Measurements from ENCODE around the gene ANKRD13B. TPM values are rescaled to one million over a fixed set of nuclear protein-coding genes. Genes with fewer than 3 reads are reported as not detected.
A peak's percentile ranks its signal among the peaks of the same experiment; 100 is the strongest.

ANKRD13B gene
- total RNA-seq, 1 experiment from 2014 or later = 45.5 TPM

- Mint-ChIP-seq H3K4me1 (peaks cover 17% of the 10 kb centered on the region), H3K27ac (peak overlapping the region; percentile 28; the same call in 1 of the 2 replicates), H3K9me3 (no peaks in the 10 kb centered on the region), H3K4me3 (no peak overlapping the region), H3K36me3 (peaks cover 38% of the 10 kb centered on the region), H3K27me3 (ENCODE audit: low read depth) (no peaks in the 10 kb centered on the region)
- ChIA-PET POLR2A (interaction anchor here (2.0 kb wide), 1 partner anchor 11 kb away, joined by 12 read pairs; no protein-coding TSS in a partner anchor), CTCF (interaction anchor here (0.6 to 4.5 kb wide), 15 partner anchors 7 to 312 kb away, joined by 3 to 72 read pairs (median 4); partner anchors contain the start of gene ANKRD13B)
- peak; percentile 86 for DNase-seq (ENCODE audit: low spot score)
- ATAC-seq = peak; percentile 86
- TF ChIP-seq NFYB (CRISPR knock-in tag; conservative IDR thresholded peaks at IDR 0.05; ENCODE audit: low read depth) = no peak
- TF ChIP-seq NR3C1 (CRISPR knock-in tag; conservative IDR thresholded peaks at IDR 0.05; ENCODE audit: low read depth) = no peak
- no peak for TF ChIP-seq ZNF671 (CRISPR knock-in tag; IDR thresholded peaks at IDR 0.05)
- TF ChIP-seq ATF2 (CRISPR knock-in tag; IDR thresholded peaks at IDR 0.05; ENCODE audit: borderline replicate concordance, low read depth) = no peak
- TF ChIP-seq IRF1 (CRISPR knock-in tag; IDR thresholded peaks at IDR 0.05) = no peak
- TF ChIP-seq ZNF512 (CRISPR knock-in tag; IDR thresholded peaks at IDR 0.05; ENCODE audit: borderline replicate concordance) = no peak
- no peak for TF ChIP-seq TEAD4 (CRISPR knock-in tag; IDR thresholded peaks at IDR 0.05)
- no peak for TF ChIP-seq SMAD4 (CRISPR knock-in tag; IDR thresholded peaks at IDR 0.05)
- 0 out of 2 replicates have a peak, but pooled peaks have one; percentile 45 for TF ChIP-seq USF1 (CRISPR knock-in tag; IDR thresholded peaks at IDR 0.05)
- TF ChIP-seq E2F1 (CRISPR knock-in tag; IDR thresholded peaks at IDR 0.05) = no peak
- no peak for TF ChIP-seq ZNF138 (CRISPR knock-in tag; conservative IDR thresholded peaks at IDR 0.05)
- no peak for TF ChIP-seq SOX15 (CRISPR knock-in tag; IDR thresholded peaks at IDR 0.05)
- TF ChIP-seq PREB (CRISPR knock-in tag; IDR thresholded peaks at IDR 0.05; ENCODE audit: borderline replicate concordance) = no peak
- no peak for TF ChIP-seq ZNF317 (CRISPR knock-in tag; IDR thresholded peaks at IDR 0.05; ENCODE audit: borderline replicate concordance, low read depth)
- no peak for TF ChIP-seq FOXK1 (CRISPR knock-in tag; IDR thresholded peaks at IDR 0.05)
- no peak for TF ChIP-seq AFF4 (CRISPR knock-in tag; IDR thresholded peaks at IDR 0.05; ENCODE audit: borderline replicate concordance)
- TF ChIP-seq CBFB (CRISPR knock-in tag; IDR thresholded peaks at IDR 0.05; ENCODE audit: low read depth) = peak; percentile 71; the same call in 1 of the 2 replicates
- no peak for TF ChIP-seq JAZF1 (CRISPR knock-in tag; IDR thresholded peaks at IDR 0.05)
- no peak for TF ChIP-seq ARID4B (CRISPR knock-in tag; IDR thresholded peaks at IDR 0.05; ENCODE audit: borderline replicate concordance)
- TF ChIP-seq ZBTB21 (CRISPR knock-in tag; IDR thresholded peaks at IDR 0.05; ENCODE audit: borderline replicate concordance) = peak; percentile 40; the same call in 1 of the 2 replicates
These were observed 12.8 kb upstream of the ANKRD13B start for GRCh38 chr17:29579866-29580771.

Data from WTC11 (cell line).